ENCODE results near the gene SDHAF3.

- no peak for TF ChIP-seq CTCF (IDR thresholded peaks at IDR 0.05 in 2 of 3, conservative IDR thresholded peaks at IDR 0.05 in 1 of 3; ENCODE audit: borderline replicate concordance in 1 of 3, insufficient read depth in 1 of 3, low read depth in 2 of 3, low read length in 2 of 3)
- TF ChIP-seq TCF7L2 (IDR thresholded peaks at IDR 0.05; ENCODE audit: borderline replicate concordance, extremely low read depth, insufficient read depth, insufficient read length): no peak
- TF ChIP-seq, protein P1, sequence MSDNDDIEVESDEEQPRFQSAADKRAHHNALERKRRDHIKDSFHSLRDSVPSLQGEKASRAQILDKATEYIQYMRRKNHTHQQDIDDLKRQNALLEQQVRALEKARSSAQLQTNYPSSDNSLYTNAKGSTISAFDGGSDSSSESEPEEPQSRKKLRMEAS (IDR thresholded peaks at IDR 0.05): no peak
- TF ChIP-seq POLR2A (IDR thresholded peaks at IDR 0.05; ENCODE audit: borderline replicate concordance, extremely low read depth, insufficient read depth, insufficient read length): no peak
These were observed 1.2 kb upstream of the SDHAF3 start for GRCh38 chr7:97116308-97116707.

All from HCT116 (cell line).